GM21717 (cell line): ENCODE results near the gene LKAAEAR1.

Experiments
- ATAC-seq: cut with Tn5 transposase; IDR thresholded peaks from one replicate; pipeline ENCODE4 v1.9.1; 2021; ENCODE audit warnings: mild to moderate bottlenecking, moderate library complexity; ENCODE audit not compliant: unreplicated experiment

The LKAAEAR1 gene

GRCh38 chr20:64080013-64080812 is 4.0 kb downstream of the LKAAEAR1 start, which contains the start of gene OPRL1:
Gene OPRL1 (plus strand): TSS chr20:64080082. CDS start chr20:64092721, 12,639 bp downstream.
- ATAC-seq: peak; percentile 4

GRCh38 chr20:64079273-64080012 is 4.8 kb downstream of the LKAAEAR1 start, which contains the start of gene RGS19:
Gene RGS19 (minus strand): TSS chr20:64079518. CDS start chr20:64076886, 2,632 bp downstream.
- peak; percentile 26 for ATAC-seq

DNA sequence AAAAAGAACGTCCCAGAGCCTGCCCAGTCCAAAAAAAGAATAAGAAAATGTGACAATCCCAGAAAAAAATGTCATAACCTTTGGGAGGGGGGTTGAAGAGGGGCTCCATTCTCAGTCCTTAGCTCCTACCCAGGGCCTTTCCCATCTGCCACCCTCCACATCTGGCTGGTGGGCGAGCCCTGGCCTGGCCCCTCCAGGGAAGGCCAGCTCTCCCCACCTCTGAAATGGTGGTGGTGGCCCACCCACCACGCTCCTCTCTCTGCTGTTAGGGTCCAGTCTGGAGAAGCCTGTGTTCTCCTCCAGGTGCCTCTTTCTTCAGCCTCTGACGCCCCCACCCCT is 5.3 kb downstream of the LKAAEAR1 start:
- ATAC-seq: no peak

DNA sequence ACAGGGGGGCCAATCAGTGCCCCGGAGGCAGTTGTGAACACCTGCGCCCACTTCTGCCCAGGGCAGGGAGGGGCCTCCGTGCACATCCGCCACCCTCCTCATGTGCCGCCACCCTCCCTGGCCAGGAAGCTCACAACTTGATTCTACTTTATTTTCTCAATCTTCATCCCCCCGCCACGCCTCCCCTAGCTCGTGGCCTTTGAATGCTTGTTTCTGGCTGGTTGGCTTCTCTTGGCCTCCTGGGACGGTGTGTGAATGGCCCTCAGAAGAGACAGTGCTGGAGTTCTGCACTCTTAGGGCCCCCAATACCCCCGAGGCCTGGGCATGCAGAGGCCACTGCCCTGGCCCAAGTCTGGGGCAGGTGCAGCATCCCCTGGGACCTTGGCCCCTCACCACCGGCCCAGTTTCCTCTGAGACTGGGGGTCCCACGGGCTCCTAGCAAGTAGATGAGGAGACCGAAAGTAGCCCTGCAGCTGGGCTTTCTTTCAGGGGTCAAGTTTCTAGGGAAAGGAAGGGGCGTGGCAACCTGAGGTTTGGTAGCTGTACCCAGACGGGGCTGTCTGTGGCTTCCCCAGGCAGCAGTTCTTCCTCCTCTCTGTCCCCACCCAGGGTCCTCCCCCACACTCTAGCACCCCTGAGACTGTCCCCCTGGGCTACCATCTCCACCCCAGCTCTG is 6.2 kb downstream of the LKAAEAR1 start:
- ATAC-seq: no peak

DNA sequence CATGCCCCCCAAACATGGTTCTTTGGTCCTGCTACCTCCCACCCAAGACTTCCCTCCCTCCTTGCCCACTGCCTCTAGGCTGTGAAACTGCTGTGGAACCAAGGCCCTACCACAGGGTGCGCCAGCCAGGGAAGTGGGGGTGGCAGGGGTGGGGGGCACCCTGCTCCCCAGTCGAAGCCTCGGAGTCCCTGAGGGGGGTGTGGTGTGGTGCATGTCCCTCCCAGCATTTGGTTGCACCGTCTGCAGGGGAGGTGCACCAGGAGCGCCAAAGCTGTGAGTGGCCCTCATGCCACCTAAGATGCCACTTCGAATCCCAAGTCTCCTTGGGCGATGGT is 6.7 kb downstream of the LKAAEAR1 start:
- no peak for ATAC-seq

- ATAC-seq: no peak
These were observed 7.1 kb downstream of the LKAAEAR1 start for GRCh38 chr20:64077094-64077493.

- no peak for ATAC-seq
These were observed 7.9 kb downstream of the LKAAEAR1 start for GRCh38 chr20:64076061-64076997.

DNA sequence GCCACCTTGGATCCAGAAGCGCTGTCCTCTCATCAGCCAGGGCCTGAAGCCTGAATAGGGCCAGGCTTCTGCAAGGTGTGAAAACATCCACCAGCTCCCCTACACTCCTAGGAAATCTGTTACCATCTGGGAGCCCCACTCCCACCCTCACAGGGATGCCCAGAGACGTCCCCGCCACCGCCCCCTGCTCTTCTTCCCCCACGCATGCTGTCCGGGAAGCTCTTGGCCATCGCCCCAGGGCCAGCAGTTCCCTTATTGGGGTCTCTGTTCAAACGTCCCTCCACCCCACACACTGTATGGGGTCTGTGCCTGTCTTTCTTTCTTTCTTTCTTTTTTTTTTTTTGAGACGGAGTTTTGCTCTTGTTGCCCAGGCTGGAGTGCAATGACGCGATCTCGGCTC is 8.6 kb downstream of the LKAAEAR1 start:
- no peak for ATAC-seq

GRCh38 chr20:64074963-64075362 is 9.2 kb downstream of the LKAAEAR1 start:
- ATAC-seq: no peak

DNA sequence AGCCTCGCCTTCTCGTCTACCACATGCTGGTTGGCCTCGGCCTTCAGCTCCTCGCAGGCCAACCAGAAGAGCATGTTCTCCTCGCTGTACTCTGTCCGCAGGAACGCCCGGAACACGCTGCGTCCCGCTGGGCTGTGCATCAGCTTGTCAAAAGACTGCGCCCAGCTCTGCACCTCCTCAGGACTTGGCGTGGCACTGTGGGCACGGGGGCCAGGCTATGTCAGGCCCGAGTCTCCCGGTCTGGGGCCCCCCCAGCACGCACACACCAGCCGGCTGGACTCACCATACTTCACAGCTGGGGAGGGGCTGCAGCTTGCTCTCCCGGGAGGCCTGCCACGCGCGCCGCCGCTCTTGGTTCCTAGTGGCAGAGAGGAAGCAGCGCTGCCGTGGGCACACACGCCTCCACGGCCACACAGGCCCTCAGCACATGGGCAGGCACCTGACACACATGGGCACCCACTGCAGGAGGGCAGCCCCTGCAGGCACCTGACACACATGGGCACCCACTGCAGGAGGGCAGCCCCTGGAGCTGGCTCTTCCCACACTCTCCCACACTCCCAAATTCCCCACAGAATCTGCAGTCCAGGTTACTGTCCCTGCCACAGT is 9.9 kb downstream of the LKAAEAR1 start:
- no peak for ATAC-seq

GRCh38 chr20:64073476-64074183 is 10.6 kb downstream of the LKAAEAR1 start:
- no peak for ATAC-seq

DNA sequence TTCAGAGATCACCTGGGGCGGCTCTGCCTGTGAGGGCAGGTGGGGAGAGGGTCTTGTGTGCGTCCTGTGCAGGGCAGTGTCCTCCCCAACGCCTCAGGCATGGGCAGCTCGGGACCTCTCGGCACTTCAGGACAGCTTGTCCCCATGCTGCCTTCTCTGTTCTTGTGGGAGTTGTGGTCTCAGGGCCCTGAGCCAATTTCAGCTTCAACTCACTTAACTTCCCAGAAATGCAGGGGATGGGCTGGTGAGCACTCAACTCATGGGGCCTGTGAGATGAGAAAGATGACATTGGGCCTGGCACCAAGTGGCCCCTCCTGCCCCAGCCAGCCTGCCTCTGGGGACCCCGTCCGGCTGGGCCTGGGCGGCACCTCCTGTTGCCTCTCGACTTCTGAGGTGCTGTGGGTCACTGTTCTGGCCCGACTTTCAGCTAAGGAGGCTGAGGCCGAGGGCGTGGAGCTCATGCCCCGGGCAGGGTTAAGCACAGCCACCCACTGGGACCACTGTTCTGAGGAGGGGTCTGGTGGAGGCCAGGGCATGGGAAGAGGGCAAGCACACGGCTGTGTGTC is 11.6 kb downstream of the LKAAEAR1 start:
- ATAC-seq: no peak

DNA sequence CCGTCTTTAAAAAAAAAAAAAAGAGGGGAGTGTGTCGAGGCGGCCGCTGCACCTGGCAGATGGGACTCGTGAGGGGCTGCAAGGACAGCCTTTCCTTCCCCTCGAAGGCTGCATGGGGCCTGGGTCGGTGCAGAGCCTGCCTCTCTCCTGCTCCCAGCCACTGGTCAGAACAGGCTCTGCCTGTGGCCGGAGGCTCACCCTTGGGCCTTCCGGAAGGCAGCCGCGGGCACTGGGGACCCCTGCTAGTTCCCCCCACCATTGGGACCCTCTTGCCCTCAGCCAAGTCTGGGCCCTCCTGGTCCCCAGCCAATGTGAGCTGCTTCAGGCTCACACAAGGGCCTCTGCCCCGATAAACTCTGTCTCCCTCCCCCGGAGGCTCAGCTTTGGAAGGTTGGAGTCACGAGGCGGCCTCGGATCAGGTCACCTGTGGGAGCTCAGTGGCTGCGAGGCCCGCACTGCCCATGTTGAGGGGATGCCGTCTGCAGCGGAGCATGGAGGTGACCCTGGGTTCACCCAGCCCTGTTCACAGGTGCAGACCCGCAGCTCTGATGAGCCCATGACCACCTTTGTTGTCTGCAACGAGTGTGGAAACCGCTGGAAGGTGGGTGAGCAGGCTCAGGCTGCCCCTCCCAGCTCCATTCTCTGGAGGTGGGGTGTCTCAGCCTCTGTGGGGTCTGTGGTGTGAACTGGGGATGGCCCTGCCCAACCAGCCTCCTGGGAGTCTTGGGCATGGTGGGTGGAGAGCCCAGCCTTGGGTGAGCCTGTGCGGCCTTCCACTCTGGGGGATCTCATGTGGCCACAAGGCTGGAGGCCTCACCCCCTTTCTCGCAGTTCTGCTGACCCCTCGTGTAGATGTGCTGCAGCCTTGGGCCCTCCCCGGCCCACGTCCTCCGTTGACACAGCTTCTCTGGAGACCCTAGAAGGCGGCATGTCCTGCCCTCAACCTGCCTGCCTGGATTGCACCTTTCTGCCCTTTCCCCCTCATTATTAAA is 12.6 kb downstream of the LKAAEAR1 start:
- ATAC-seq: no peak

DNA sequence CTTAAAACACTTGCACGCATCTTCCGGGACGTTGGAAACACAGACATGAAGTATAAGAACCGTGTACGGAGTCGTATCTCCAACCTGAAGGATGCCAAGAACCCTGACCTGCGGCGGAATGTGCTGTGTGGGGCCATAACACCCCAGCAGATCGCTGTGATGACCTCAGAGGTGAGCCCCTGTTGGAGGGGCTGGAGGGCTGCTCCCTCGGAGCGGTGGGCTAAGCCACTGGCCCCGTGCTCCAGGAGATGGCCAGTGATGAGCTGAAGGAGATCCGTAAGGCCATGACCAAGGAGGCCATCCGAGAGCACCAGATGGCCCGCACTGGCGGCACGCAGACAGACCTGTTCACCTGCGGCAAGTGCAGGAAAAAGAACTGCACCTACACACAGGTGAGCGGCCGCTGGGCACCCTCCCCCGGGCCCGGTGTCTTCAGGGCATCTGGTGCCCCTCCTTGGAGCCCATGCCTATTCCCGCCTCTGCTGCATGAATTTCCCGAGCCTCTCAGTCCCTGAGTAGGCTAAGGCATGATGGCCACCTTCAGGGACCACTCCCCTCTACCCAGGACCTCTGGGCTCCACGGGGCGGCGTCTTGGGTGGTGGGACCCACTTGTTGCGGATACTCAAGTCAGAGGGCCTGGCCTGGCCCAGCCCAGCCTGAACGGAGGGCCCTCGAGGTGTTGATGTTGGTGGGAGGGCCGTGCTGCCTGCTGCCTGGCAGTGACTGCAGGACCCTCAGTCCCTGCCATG is 13.8 kb downstream of the LKAAEAR1 start:
- ATAC-seq: no peak

DNA sequence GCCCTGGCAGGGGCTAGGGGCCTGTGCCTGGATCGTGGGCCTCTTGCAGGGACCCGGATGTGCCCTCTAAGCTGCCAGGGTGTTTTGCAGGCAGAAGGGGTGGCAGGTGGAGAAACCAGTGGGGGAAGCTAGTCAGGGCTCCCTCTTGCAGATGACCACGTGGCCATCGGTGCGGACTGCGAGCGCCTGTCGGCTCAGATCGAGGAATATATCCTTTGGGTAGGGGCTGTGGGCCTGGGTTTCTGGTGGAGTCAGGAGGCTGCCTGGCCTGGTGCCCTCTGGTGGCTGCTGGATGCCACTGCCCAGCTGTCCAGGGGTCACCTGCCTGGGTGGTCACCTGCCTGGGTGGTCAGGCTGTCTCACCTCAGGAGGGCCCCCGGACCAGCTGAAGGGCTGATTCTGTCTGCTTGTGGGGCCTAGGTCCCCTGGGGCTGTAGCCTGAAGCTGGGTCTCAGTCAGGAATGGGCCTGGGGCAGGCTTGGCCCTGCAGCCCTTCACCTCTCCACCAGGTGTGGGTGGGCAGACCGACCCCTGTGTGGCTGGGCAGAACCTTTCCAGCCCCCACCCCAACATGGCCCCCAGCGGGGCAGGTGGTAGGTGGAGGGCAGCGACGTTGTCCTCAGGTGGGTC is 14.5 kb downstream of the LKAAEAR1 start:
- no peak for ATAC-seq

DNA sequence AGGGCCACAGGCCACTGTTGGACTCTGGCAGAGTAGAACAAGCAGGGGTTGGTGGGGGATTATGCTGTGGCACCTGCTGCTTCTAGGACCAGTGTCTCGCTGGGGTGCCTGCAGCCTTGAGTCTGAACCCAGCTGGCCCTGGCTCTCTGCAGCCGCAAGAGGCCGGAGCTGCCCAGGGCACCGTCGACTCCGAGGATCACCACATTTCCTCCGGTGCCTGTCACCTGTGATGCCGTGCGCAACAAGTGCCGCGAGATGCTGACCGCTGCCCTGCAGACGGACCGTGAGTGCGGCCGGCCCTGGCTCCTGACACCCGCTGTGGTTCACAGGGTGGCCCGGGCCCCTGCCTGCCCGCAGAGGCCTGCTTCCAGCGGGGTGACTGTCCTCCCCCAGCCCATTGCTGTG is 15.0 kb downstream of the LKAAEAR1 start:
- no peak for ATAC-seq
